Forelimb muscle (tissue), 1 donor: ENCODE results near the gene CPVL. TPM values are rescaled to one million over a fixed set of nuclear protein-coding genes. Genes with fewer than 3 reads are reported as not detected.
"Not testable (repeated sequence)": the region's sequence is repeated elsewhere in the genome, so short reads cannot be mapped to it uniquely, and the experiment has no call there.

ENCODE experiments used
- DNase-seq: peaks from one replicate; pipeline ENCODE4 v3.0.0-alpha.2; 2013; ENCODE audit warnings: low read depth
- polyA plus RNA-seq: library from polyadenylated mRNA; unstranded; fragments of 120-200 nt; gene quantifications from one replicate; pipeline ENCODE4 v1.2.1, GENCODE V29; 2013; ENCODE audit not compliant: insufficient read length

The CPVL gene
- polyA plus RNA-seq, 1 donor = 33.8 TPM

DNA sequence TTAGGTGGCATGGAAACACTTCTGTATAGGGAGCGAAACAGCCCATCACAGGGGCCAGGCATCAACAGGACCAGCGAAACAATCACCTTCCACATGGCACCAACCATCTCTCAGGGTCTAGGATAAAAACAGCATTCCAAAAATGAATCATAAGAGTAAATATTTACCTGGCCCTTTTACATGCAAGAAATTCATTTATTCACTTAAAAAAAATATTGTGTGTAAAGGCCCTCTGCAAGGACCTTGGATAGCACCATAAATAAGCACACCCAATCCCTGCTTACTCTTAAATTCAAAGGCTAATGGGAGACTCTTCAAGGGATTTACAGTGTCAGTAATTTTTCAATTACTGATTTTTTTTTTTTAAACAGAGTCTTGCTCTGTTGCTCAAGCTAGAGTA is 25.4 kb downstream of the CPVL start:
- DNase-seq = no peak

GRCh38 chr7:29119538-29119937 is 26.8 kb downstream of the CPVL start:
- DNase-seq = no peak

GRCh38 chr7:29116361-29117200 is 29.8 kb downstream of the CPVL start:
- DNase-seq = no peak

GRCh38 chr7:29115753-29116152 is 30.6 kb downstream of the CPVL start:
- DNase-seq = no peak

GRCh38 chr7:29115130-29115687 is 31.1 kb downstream of the CPVL start:
- no peak for DNase-seq

GRCh38 chr7:29114266-29114665 is 32.1 kb downstream of the CPVL start:
- DNase-seq = not testable (repeated sequence)

DNA sequence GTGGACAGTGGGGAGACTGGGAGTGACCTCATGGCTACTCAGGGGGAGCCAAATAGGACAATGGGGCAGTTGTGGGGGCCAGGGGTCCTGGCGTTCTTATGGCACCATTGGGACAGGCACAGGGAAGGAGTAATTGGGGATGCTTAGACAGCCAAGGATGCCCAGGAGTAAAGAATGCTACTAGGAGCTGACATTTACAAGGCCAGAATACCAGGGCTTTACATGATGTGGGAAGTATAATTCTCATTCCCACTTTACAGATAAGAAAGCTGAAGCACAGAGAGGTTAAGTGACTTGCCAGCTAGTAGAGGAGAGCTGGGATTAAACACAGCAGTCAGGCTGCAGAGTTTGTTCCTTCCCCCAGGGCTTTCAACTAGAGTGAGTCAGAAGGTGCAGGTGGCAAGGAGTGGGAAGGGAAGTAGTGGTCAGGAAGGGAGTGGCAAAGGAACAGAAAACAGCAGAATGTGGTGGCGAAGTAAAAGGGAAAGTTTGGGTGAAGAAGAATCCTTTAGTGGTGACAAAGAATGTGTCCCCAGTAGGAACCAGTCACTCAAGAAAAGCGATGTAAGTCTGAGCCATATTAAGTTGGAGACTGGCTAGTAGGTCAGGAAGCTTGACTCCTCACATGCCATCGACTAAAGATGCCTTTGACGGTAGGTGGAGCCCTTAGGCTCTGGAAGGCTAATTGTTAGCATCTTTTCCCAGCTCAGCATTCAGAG is 32.8 kb downstream of the CPVL start:
- no peak for DNase-seq

DNA sequence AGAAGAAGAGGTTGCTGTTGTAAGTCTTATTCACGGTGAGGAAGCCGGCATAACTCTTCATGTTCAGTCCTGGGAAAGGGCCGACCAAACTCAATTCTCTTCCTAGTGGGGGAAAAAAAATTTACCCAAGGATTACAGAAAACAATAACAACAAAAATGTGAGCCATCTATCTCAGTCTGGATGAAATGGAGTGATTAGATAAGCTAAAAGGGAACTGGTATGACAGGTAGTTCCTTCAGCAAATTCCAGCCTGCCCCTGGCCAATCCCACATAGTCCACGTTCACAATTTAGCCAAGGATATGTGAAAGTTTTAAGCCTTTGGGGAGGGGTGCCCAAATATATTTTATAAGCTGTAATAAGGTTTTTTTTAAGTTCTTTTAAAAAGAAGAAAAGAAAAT is 33.6 kb downstream of the CPVL start:
- no peak for DNase-seq

- no peak for DNase-seq
These were observed 36.4 kb downstream of the CPVL start for GRCh38 chr7:29109899-29110298.

GRCh38 chr7:29109358-29109757 is 37.0 kb downstream of the CPVL start:
- DNase-seq = no peak

GRCh38 chr7:29107056-29107455 is 39.3 kb downstream of the CPVL start:
- DNase-seq = no peak

- no peak for DNase-seq
These were observed 39.7 kb downstream of the CPVL start for GRCh38 chr7:29106669-29106988.

- peak; percentile 71 for DNase-seq
These were observed 40.3 kb downstream of the CPVL start for GRCh38 chr7:29105752-29106668.

- no peak for DNase-seq
These were observed 41.1 kb downstream of the CPVL start for GRCh38 chr7:29105191-29105590.

DNA sequence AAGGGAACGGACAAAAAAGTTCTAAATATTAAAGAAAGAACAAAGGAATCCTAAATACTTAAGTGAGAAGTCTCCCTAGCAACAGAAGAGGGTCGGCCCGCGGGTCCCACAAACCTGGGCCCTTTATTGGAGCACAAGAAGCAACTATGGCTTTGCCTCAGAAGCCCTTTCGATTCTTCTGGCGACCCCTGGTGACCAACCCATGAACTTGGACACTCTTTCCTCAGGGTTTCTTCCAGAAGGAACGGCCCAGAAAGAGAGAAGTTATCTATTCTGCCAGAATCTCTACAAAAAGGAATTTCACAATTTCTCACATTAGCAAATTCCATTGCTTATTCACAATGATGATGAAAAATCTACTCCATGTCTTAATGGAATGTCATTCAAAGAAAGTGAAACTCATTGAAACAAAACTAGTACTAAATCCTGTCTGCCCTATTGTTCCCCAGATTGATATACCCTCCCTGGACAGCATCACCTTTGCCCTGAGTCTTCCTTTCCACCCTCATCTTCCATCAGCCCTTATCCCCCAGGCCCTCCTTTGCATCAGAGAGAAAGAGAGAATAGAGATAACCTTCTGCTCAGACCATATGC is 43.7 kb downstream of the CPVL start:
- DNase-seq = no peak

GRCh38 chr7:29100924-29101323 is 45.4 kb downstream of the CPVL start:
- no peak for DNase-seq

- no peak for DNase-seq
These were observed 46.2 kb downstream of the CPVL start for GRCh38 chr7:29099896-29100847.

GRCh38 chr7:29096446-29096730 is 49.9 kb downstream of the CPVL start:
- DNase-seq = no peak

GRCh38 chr7:29095631-29096445 is 50.5 kb downstream of the CPVL start:
- DNase-seq = no peak

DNA sequence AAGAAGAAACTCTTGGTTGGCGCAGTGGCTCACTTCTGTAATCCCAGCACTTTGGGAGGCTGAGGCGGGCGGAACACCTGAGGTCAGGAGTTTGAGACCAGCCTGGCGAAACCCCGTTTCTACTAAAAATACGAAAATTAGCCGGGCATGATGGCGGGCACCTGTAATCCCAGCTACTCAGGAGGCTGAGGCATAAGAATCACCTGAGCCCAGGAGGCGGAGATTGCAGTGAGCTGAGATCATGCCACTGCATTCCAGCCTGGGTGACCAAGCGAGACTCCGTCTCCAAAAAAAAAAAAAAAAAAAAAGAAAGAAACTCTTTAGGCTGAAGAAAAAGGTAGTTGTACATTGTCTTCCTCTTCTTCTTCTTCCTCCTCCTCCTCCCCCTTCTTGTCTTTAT is 53.2 kb downstream of the CPVL start:
- DNase-seq = not testable (repeated sequence)
